ENCODE measurements around the gene CPNE9. TPM values are rescaled to one million over a fixed set of nuclear protein-coding genes. Genes with fewer than 3 reads are reported as not detected.

CPNE9 gene
- polyA plus RNA-seq, 1 of the 3 experiments (the other 2 are of a cell fraction) = 0.03 TPM

GRCh38 chr3:9727041-9727595, 23.5 kb downstream of the CPNE9 start:
- no peaks in the 10 kb centered on the region for H3K9me2 ChIP-seq
- 33% methylated on average over 11 of the region's 11 CpGs for WGBS (ENCODE audit: low lambda C conversion rate)
- H3K9ac ChIP-seq = no peak overlapping the region
- no peaks in the 10 kb centered on the region for H3K36me3 ChIP-seq (replicated peaks in 1 of 2; ENCODE audit: control insufficient read depth in 1 of 2, insufficient read depth in 2 of 2, low read length in 1 of 2)
- H4K20me1 ChIP-seq (ENCODE audit: insufficient read depth) = no peaks in the 10 kb centered on the region
- peak; percentile 51 for DNase-seq
- H3K27me3 ChIP-seq (ENCODE audit: insufficient read depth) = no peaks in the 10 kb centered on the region
- no peak for TF ChIP-seq FOXJ3 (CRISPR knock-in tag; IDR thresholded peaks at IDR 0.05)
- TF ChIP-seq RAD21 (IDR thresholded peaks at IDR 0.05; ENCODE audit: low read length) = peak; percentile 49
- peak; percentile 42 for TF ChIP-seq CTCF (IDR thresholded peaks at IDR 0.05)
- H3K79me2 ChIP-seq (ENCODE audit: insufficient read depth) = peaks cover 5% of the 10 kb centered on the region
- H2AFZ ChIP-seq (ENCODE audit: low read depth) = no peak overlapping the region
- CTCF ChIA-PET = interaction anchor here (0.7 to 1.6 kb wide), 10 partner anchors 9 to 228 kb away, joined by 3 to 9 read pairs (median 4); partner anchors contain the start of gene LHFPL4
- H3K4me3 ChIP-seq (ENCODE audit: low read depth in 2 of 2, low read length in 1 of 2) = no peak overlapping the region; a peak in 1 of 4 replicates
- H3F3A ChIP-seq (replicated peaks; ENCODE audit: insufficient read depth) = peaks cover 14% of the 10 kb centered on the region
- no peak overlapping the region for H3K27ac ChIP-seq (ENCODE audit: low read depth in 2 of 2, low read length in 1 of 2)
- no peaks in the 10 kb centered on the region for H3K9me3 ChIP-seq
- peaks cover 2 to 5% of the 10 kb centered on the region in 2 experiments; a peak in 1 of 4 replicates for H3K4me1 ChIP-seq (ENCODE audit: control insufficient read depth in 1 of 2, insufficient read depth in 2 of 2, low read depth in 1 of 2, low read length in 1 of 2)
- no peak overlapping the region for H3K4me2 ChIP-seq
- POLR2A ChIA-PET = no interaction called here

GRCh38 chr3:9727743-9728142, 24.1 kb downstream of the CPNE9 start:
- Histone ChIP-seq H3K27me3 (ENCODE audit: insufficient read depth) (no peaks in the 10 kb centered on the region), H3K4me2 (no peak overlapping the region), H3K9me3 (no peaks in the 10 kb centered on the region), H3K9ac (no peak overlapping the region), H3F3A (replicated peaks; ENCODE audit: insufficient read depth) (peaks cover 14% of the 10 kb centered on the region), H3K36me3 (replicated peaks in 1 of 2; ENCODE audit: control insufficient read depth in 1 of 2, insufficient read depth in 2 of 2, low read length in 1 of 2) (no peaks in the 10 kb centered on the region), H2AFZ (ENCODE audit: low read depth) (no peak overlapping the region), H3K27ac (ENCODE audit: low read depth in 2 of 2, low read length in 1 of 2) (no peak overlapping the region), H4K20me1 (ENCODE audit: insufficient read depth) (peaks cover 6% of the 10 kb centered on the region), H3K4me1 (ENCODE audit: control insufficient read depth in 1 of 2, insufficient read depth in 2 of 2, low read depth in 1 of 2, low read length in 1 of 2) (peaks cover 5 to 8% of the 10 kb centered on the region in 2 experiments; a peak in 1 of 4 replicates), H3K79me2 (ENCODE audit: insufficient read depth) (peaks cover 11% of the 10 kb centered on the region), H3K9me2 (no peaks in the 10 kb centered on the region), H3K4me3 (ENCODE audit: low read depth in 2 of 2, low read length in 1 of 2) (no peak overlapping the region)
- WGBS (ENCODE audit: low lambda C conversion rate) = 95% methylated on average over 2 of the region's 2 CpGs
- TF ChIP-seq RXRA (IDR thresholded peaks at IDR 0.05; ENCODE audit: borderline replicate concordance, low read depth) (no peak), USF2 (IDR thresholded peaks at IDR 0.05; ENCODE audit: borderline replicate concordance, low read depth, low read length) (no peak), FOSL2 (IDR thresholded peaks at IDR 0.05; ENCODE audit: borderline replicate concordance, low read depth) (no peak)
- DNase-seq = no peak
- ChIA-PET CTCF (interaction anchor here (0.7 to 1.6 kb wide), 7 partner anchors 9 to 229 kb away, joined by 3 to 9 read pairs (median 4); partner anchors contain the start of gene LHFPL4), POLR2A (no interaction called here)

- ChIA-PET CTCF (interaction anchor here (1.3 to 2.6 kb wide), 2 partner anchors 20 to 226 kb away, joined by 4 to 10 read pairs; no protein-coding TSS in a partner anchor), POLR2A (no interaction called here)
- H4K20me1 ChIP-seq (ENCODE audit: insufficient read depth) = peaks cover 22% of the 10 kb centered on the region
- H3K36me3 ChIP-seq (replicated peaks in 1 of 2; ENCODE audit: control insufficient read depth in 1 of 2, insufficient read depth in 2 of 2, low read length in 1 of 2) = peaks cover 0 to 5% of the 10 kb centered on the region in 2 experiments
- no peaks in the 10 kb centered on the region for H3K9me3 ChIP-seq
- TF ChIP-seq CHD2 (IDR thresholded peaks at IDR 0.05; ENCODE audit: low read length, partially characterized antibody) (no peak), MEF2A (IDR thresholded peaks at IDR 0.05; ENCODE audit: borderline replicate concordance, low read depth) (no peak), ELF1 (IDR thresholded peaks at IDR 0.05) (no peak), MAX (IDR thresholded peaks at IDR 0.05; ENCODE audit: low read depth) (no peak)
- H3K9ac ChIP-seq = no peak overlapping the region
- H3K27ac ChIP-seq (ENCODE audit: low read depth in 2 of 2, low read length in 1 of 2) = no peak overlapping the region
- H3K79me2 ChIP-seq (ENCODE audit: insufficient read depth) = peaks cover 28% of the 10 kb centered on the region
- H3K4me2 ChIP-seq = peak overlapping the region; percentile 79; the same call in 1 of the 2 replicates
- H3F3A ChIP-seq (replicated peaks; ENCODE audit: insufficient read depth) = peaks cover 14% of the 10 kb centered on the region
- H3K27me3 ChIP-seq (ENCODE audit: insufficient read depth) = no peaks in the 10 kb centered on the region
- WGBS (ENCODE audit: low lambda C conversion rate) = 78% methylated on average over 10 of the region's 10 CpGs
- peaks cover 5 to 14% of the 10 kb centered on the region in 2 experiments; a peak in 1 of 4 replicates for H3K4me1 ChIP-seq (ENCODE audit: control insufficient read depth in 1 of 2, insufficient read depth in 2 of 2, low read depth in 1 of 2, low read length in 1 of 2)
- H2AFZ ChIP-seq (ENCODE audit: low read depth) = no peak overlapping the region
- no peak overlapping the region for H3K4me3 ChIP-seq (ENCODE audit: low read depth in 2 of 2, low read length in 1 of 2)
- H3K9me2 ChIP-seq = no peaks in the 10 kb centered on the region
- DNase-seq = no peak
Observed at GRCh38 chr3:9729419-9729818, 25.8 kb downstream of the CPNE9 start.
